ENCODE results near the gene CACNA1B.

- TF ChIP-seq EZH2 (IDR thresholded peaks at IDR 0.05; ENCODE audit: borderline replicate concordance, insufficient read depth, low read depth, low read length, poor library complexity, severe bottlenecking) (no peak), CTCF (IDR thresholded peaks at IDR 0.05) (no peak)
Observed at GRCh38 chr9:137919649-137920141, 42.1 kb downstream of the CACNA1B start.
